NOMO-1 treated with DMSO at 0.1 percent for 48 hours (cell line): Measurements from ENCODE around the gene KCNRG.
"Not testable (repeated sequence)": the region's sequence is repeated elsewhere in the genome, so short reads cannot be mapped to it uniquely, and the experiment has no call there.

Source experiments
- DNase-seq: peaks from one replicate; lab custom pipeline; 2025; ENCODE audit not compliant: unreplicated experiment; lab: John Stamatoyannopoulos, UW

KCNRG gene

DNA sequence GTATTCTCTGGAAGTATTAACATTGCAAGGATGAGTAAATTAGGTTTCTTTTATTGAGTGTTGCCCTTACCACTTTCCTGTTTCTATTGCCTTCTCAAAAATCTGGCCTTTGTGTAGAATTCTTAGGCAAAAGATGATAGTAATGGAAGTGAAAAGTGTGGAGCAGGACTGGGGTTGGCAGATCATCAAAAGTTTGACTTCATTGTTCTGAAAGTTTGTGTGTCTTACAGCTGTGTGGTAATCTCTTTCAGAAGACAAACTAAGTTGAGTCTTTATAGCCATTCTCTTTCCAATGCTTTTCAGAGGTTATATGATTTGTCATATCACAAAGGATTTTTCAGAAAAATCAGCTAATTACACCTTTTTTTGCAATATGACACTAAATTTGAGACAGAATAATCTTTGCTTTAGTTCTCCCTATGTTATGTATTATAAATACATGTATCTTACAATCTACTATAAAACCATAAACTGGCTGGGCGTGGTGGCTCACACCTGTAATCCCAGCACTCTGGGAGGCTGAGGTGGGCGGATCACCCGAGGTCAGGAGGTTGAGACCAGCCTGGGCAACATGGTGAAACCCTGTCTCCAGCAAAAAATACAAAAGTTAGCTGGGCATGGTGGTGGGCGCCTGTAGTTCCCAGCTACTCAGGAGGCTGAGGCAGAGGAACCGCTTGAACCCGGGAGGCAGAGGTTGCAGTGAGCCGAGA lies 8.7 kb upstream of the KCNRG start:
- DNase-seq = no peak

- no peak for DNase-seq
Observed at GRCh38 chr13:50011461-50011860, 3.8 kb upstream of the KCNRG start.

- DNase-seq = no peak
Observed at GRCh38 chr13:50012396-50013169, 2.7 kb upstream of the KCNRG start.

GRCh38 chr13:50014386-50014785 lies 858 bp upstream of the KCNRG start:
- no peak for DNase-seq

DNA sequence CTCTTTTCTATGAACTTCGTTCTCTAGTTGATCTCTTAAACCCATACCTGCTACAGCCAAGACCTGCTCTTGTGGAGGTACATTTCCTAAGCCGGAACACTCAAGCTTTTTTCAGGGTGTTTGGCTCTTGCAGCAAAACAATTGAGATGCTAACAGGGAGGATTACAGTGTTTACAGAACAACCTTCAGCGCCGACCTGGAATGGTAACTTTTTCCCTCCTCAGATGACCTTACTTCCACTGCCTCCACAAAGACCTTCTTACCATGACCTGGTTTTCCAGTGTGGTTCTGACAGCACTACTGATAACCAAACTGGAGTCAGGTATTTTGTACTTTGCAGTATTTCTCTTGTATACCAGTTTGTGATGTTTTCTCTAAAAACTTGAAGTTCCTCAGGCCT lies 506 bp downstream of the KCNRG start:
- DNase-seq = no peak

DNA sequence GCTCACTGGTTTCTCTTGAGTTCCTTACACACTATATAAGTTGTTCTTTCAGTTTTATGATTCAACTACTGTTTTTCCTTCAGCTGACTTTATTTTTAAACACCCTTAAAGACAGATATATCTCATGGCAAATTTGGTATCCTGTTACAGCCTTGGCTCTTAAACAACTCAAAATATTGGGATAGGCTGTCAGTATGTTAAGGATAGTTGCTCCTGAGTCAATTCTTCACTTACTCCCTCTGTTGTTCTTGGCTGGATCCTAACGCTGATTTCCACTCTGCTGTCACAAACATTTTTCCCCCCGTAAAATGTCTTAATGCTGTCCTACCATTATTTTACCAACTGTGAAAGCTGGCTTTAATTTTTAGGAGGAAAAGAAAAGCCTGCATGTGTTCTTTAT lies 1.2 kb downstream of the KCNRG start:
- no peak for DNase-seq

DNA sequence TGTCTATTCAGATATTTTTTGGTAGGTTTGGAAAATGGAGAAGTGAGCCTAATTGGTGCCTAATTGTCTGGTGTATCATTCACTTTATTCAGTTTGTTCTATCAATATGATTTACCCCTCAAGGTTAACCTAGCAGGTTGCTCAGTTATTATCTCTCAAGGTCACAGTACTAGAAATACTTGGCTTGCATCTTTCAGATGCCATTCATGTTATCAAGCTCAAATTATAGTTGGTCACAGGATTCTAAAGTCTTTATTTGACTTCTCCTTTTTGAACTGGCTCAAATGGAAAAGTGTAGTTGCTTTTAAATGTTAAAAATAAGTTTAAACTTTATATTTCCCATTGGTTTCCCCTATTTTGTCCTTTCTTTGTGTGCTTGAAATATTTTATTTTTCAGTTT lies 2.6 kb downstream of the KCNRG start:
- DNase-seq = no peak

GRCh38 chr13:50025436-50025835 lies 10.2 kb downstream of the KCNRG start:
- no peak for DNase-seq

- DNase-seq = no peak
Observed at GRCh38 chr13:50026788-50027473, 11.7 kb downstream of the KCNRG start.

GRCh38 chr13:50030315-50030714 lies 15.1 kb downstream of the KCNRG start:
- DNase-seq = no peak

DNA sequence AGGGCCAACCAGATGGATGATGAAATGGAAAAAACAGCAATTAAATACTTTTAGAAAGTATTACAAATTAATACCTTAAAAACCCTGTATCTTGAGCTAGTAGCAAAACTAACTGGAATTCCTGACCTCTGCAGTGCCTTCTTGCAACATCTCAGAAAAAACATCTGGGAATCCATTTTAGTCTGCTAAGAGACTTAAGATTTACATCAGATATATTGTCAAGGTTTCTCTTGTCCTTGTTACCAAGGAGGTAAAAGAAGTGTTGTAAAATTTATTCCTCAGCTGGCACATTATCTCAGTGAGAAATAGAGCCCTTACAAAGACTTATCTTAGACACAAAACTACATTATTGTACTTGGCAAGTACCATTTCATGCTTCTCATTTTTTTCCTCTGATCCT lies 18.5 kb downstream of the KCNRG start:
- no peak for DNase-seq

- DNase-seq = no peak
Observed at GRCh38 chr13:50037788-50038187, 22.5 kb downstream of the KCNRG start.

DNA sequence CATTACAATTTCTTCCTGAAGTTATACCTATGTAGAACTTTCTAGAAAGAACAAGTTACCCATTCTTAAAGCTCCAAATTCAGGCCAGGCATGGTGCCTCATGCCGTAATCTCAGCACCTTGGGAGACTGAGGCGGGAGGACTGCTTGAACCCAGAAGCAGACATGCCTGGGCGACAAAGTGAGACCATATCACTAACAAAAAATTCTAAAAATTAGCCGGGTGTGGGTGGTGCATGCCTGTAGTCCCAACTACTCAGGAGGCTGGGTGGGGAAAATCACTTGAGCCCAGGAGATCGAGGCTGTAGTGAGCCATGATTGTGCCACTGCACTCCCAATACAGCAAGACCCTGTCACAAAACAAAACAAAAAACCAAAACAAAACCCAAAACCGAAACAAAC lies 23.0 kb downstream of the KCNRG start:
- no peak for DNase-seq

DNA sequence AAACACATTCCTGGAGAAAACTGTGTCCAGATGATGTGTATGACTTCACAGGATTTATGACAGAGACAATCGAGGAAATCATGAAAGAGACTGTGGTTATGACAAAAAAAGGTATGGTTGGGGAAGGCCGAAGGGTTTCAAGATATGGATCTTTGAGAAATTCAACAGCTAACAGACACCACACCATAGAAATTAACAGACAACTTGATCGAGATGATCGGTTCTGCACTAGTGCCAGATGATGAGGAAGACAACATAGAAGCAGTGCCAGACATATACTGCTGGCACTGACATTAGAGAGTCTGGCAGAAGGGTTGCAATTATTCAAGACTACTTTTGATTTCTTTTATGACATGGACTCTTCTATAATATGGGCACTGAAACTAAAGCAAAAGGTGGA lies 37.2 kb downstream of the KCNRG start:
- no peak for DNase-seq

DNA sequence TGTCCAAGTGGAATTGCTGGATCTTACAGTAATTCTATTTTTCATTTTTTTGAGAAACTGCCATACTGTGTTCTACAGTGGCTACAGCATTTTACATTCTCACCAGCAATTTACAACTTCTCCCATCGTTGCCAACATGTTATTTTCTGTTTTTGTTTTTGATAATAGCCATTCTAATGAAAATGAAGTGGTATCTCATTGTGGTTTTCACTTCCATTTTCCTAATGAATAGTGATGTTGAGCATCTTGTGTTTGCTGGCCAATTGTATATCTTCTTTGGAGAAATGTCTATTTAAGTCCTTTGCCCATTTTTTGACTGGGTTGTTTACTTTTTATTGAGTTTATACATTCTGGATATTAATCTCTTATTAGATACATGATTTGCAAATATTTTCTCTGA lies 38.6 kb downstream of the KCNRG start:
- no peak for DNase-seq

- DNase-seq = no peak
Observed at GRCh38 chr13:50055454-50055853, 40.2 kb downstream of the KCNRG start.

DNA sequence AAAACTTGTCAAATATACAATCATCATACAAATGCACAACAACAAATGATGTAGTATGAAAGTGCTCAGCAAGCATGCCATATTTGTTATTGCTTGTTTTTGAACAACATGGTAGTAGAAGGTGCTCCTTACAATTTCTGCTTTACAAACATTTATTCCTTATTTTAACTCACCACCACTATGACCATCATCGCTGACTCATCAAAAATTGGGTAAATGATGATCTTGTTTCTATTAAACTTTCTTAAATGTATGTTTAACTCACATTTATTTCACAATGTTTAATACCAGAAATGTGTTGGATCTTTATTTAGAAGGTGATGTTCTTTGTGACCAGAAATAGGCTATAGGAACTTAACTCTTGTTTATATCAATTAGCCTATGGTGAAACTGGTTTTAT lies 45.5 kb downstream of the KCNRG start:
- no peak for DNase-seq

DNA sequence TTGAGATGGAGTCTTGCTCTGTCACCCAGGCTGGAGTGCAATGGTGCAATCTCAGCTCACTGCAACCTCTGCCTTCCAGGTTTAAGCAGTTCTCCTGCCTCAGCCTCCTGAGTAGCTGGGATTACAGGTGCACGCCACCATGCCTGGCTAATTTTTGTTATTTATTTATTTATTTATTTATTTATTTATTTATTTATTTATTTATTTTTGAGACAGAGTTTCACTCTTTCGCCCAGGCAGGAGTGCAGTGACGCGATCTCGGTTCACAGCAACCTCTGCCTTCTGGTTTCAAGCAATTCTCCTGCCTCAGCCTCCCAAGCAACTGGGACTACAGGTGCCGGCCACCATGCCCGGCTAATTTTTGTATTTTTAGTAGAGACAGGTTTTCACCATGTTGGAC lies 47.1 kb downstream of the KCNRG start:
- DNase-seq = not testable (repeated sequence)

DNA sequence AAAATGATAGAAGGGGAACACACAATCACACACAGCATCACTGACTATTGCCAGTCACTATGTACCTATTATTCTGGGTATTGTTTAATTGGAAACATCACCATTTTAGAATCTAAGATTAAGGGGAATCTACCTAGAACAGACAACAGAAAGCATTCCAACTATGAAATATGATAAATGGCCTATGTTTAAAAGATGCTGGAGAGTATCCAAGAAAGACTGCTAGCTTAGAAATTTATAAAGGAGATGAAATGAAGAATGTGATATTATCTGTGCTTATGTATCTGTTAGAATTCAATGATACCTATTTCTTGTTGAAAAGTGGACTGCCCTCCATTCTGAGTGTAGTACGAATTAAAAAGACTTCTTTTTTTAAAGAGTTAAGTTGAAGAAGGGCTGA lies 50.5 kb downstream of the KCNRG start:
- DNase-seq = no peak

- DNase-seq = no peak
Observed at GRCh38 chr13:50068508-50068907, 53.3 kb downstream of the KCNRG start.

DNA sequence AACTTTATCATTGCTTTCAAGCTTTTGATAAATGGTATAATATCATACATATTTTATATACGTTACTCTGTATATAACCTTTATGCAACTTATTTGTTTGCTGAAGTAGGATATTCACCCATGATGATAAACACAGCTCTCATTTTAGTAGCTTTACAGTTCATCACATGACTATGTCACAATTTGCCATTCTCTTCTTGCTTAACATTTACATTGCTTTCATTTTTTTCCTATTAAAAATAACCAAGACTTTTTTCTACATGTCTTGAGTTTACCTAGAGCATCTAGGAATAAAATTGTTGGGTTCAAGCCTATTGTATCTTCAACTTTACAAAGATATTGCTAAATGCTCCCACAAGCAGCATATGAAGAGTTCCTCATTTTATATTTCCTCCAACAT lies 54.0 kb downstream of the KCNRG start:
- no peak for DNase-seq

- DNase-seq = no peak
Observed at GRCh38 chr13:50070186-50070585, 54.9 kb downstream of the KCNRG start.
